ENCODE results near the gene KRR1. TPM values are rescaled to one million over a fixed set of nuclear protein-coding genes. Genes with fewer than 3 reads are reported as not detected.

Gene KRR1
- total and polyA plus RNA-seq, 2 of the 13 experiments (the other 11 are each of a cell fraction or from before 2014, with no cell fraction given) = 19.3 to 103 TPM

DNA sequence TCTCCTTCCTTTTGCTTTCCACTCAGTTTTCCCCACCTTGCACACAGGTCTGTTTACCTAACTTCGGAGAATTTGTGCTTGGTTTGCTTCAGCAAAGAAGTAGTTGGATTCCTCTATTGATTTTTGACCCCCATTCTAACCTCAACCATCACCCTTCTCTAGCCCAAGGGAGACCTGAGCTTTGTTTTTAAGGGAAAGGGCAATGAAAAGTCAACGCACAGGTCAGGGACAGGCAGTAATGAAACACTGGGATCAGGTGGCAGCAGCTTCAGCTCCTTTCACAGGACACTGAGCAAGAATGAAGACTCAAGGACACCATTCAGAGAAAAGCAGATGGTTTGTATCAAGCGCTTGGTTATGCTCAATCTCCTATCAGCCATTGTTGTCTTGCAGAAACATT, 46.9 kb upstream of the KRR1 start (continued):
- TF ChIP-seq, protein P1, sequence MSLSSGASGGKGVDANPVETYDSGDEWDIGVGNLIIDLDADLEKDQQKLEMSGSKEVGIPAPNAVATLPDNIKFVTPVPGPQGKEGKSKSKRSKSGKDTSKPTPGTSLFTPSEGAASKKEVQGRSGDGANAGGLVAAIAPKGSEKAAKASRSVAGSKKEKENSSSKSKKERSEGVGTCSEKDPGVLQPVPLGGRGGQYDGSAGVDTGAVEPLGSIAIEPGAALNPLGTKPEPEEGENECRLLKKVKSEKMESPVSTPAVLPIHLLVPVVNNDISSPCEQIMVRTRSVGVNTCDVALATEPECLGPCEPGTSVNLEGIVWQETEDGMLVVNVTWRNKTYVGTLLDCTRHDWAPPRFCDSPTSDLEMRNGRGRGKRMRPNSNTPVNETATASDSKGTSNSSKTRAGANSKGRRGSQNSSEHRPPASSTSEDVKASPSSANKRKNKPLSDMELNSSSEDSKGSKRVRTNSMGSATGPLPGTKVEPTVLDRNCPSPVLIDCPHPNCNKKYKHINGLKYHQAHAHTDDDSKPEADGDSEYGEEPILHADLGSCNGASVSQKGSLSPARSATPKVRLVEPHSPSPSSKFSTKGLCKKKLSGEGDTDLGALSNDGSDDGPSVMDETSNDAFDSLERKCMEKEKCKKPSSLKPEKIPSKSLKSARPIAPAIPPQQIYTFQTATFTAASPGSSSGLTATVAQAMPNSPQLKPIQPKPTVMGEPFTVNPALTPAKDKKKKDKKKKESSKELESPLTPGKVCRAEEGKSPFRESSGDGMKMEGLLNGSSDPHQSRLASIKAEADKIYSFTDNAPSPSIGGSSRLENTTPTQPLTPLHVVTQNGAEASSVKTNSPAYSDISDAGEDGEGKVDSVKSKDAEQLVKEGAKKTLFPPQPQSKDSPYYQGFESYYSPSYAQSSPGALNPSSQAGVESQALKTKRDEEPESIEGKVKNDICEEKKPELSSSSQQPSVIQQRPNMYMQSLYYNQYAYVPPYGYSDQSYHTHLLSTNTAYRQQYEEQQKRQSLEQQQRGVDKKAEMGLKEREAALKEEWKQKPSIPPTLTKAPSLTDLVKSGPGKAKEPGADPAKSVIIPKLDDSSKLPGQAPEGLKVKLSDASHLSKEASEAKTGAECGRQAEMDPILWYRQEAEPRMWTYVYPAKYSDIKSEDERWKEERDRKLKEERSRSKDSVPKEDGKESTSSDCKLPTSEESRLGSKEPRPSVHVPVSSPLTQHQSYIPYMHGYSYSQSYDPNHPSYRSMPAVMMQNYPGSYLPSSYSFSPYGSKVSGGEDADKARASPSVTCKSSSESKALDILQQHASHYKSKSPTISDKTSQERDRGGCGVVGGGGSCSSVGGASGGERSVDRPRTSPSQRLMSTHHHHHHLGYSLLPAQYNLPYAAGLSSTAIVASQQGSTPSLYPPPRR (CRISPR knock-in tag; IDR thresholded peaks at IDR 0.05; ENCODE audit: borderline replicate concordance) = peak; percentile 86; the same call in 1 of the 2 replicates
- TF ChIP-seq ZNF501 (CRISPR knock-in tag; IDR thresholded peaks at IDR 0.05) (no peak), PITX1 (CRISPR knock-in tag; IDR thresholded peaks at IDR 0.05) (peak; percentile 42; the same call in 1 of the 2 replicates), ATF4 (CRISPR knock-in tag; IDR thresholded peaks at IDR 0.05) (peak in 1 of 2 experiments; percentile 36; a peak in 1 of 4 replicates), MEIS2 (CRISPR knock-in tag; IDR thresholded peaks at IDR 0.05) (no peak), SMAD1 (CRISPR knock-in tag; IDR thresholded peaks at IDR 0.05; ENCODE audit: borderline replicate concordance, low read depth) (no peak), HNRNPL (IDR thresholded peaks at IDR 0.05; ENCODE audit: low read depth, low read length) (no peak), GATAD2A (CRISPR knock-in tag; IDR thresholded peaks at IDR 0.05) (peak; percentile 92), ZNF362 (CRISPR knock-in tag; IDR thresholded peaks at IDR 0.05; ENCODE audit: borderline replicate concordance) (peak; percentile 40; the same call in 1 of the 2 replicates), GMEB1 (CRISPR knock-in tag; IDR thresholded peaks at IDR 0.05; ENCODE audit: borderline replicate concordance) (no peak)
- TF ChIP-seq, protein P2, sequence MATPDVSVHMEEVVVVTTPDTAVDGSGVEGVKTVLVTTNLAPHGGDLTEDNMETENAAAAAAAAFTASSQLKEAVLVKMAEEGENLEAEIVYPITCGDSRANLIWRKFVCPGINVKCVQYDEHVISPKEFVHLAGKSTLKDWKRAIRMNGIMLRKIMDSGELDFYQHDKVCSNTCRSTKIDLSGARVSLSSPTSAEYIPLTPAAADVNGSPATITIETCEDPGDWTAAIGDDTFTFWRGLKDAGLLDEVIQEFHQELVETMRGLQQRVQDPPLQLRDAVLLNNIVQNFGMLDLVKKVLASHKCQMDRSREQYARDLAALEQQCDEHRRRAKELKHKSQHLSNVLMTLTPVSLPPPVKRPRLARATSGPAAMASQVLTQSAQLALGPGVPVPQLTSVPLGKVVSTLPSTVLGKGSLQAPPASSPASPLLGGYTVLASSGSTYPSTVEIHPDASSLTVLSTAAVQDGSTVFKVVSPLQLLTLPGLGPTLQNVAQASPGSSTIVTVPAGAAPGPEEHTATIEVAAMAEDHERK (CRISPR knock-in tag; IDR thresholded peaks at IDR 0.05; ENCODE audit: low read depth) = no peak
- TF ChIP-seq, protein P3, sequence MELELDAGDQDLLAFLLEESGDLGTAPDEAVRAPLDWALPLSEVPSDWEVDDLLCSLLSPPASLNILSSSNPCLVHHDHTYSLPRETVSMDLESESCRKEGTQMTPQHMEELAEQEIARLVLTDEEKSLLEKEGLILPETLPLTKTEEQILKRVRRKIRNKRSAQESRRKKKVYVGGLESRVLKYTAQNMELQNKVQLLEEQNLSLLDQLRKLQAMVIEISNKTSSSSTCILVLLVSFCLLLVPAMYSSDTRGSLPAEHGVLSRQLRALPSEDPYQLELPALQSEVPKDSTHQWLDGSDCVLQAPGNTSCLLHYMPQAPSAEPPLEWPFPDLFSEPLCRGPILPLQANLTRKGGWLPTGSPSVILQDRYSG (CRISPR knock-in tag; IDR thresholded peaks at IDR 0.05) = no peak
- TF ChIP-seq, protein P4, sequence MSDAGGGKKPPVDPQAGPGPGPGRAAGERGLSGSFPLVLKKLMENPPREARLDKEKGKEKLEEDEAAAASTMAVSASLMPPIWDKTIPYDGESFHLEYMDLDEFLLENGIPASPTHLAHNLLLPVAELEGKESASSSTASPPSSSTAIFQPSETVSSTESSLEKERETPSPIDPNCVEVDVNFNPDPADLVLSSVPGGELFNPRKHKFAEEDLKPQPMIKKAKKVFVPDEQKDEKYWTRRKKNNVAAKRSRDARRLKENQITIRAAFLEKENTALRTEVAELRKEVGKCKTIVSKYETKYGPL (CRISPR knock-in tag; IDR thresholded peaks at IDR 0.05) = no peak
